K562 (cell line): Measurements from ENCODE around the gene DGKA. TPM values are rescaled to one million over a fixed set of nuclear protein-coding genes. Genes with fewer than 3 reads are reported as not detected.

Experiments used
- BRD4 ChIP-seq: fragments of 200-600 bp; sonication (generic); IDR thresholded peaks from 2 replicates; pipeline ENCODE4 v1.6.1; 2017; ENCODE audit warnings: inconsistent platforms
- CHD2 ChIP-seq: IDR thresholded peaks from 2 replicates; pipeline ENCODE4 v1.6.1; 2011; ENCODE audit warnings: low read depth, low read length
- CSDE1 ChIP-seq, 2 experiments: fragments of 450-650 bp; IDR thresholded peaks; 2 replicates each; pipeline ENCODE4 v1.6.1; 2016; ENCODE audit warnings: mild to moderate bottlenecking in 1 of 2
- GTF2A2 ChIP-seq: IDR thresholded peaks from 2 replicates; pipeline ENCODE4 v1.6.1; 2016; ENCODE audit warnings: mild to moderate bottlenecking, missing genetic modification characterization, missing compliant biosample characterization
- HIVEP1 ChIP-seq: fragments of 250-450 bp; sonication (Bioruptor Pico); IDR thresholded peaks from 2 replicates; pipeline ENCODE4 v1.4.0; 2020; ENCODE audit warnings: mild to moderate bottlenecking
- HNRNPLL ChIP-seq: fragments of 200-400 bp; formaldehyde crosslinking; IDR thresholded peaks from 2 replicates; pipeline ENCODE4 v1.6.1; 2017; ENCODE audit warnings: low read length, low read depth, mild to moderate bottlenecking; ENCODE audit not compliant: poor library complexity, severe bottlenecking
- NBN ChIP-seq: fragments of 450-650 bp; IDR thresholded peaks from 2 replicates; pipeline ENCODE4 v1.6.1; 2016; ENCODE audit warnings: low read depth, mild to moderate bottlenecking
- POLR2B ChIP-seq: fragments of 450-650 bp; IDR thresholded peaks from 2 replicates; pipeline ENCODE4 v1.6.1; 2018; ENCODE audit warnings: low read depth; ENCODE audit not compliant: partially characterized antibody
- RBBP5 ChIP-seq: fragments of 200-600 bp; sonication (generic); IDR thresholded peaks from 2 replicates; pipeline ENCODE4 v1.6.1; 2012; ENCODE audit warnings: borderline replicate concordance, mild to moderate bottlenecking, low read length, control low read depth, inconsistent platforms; ENCODE audit not compliant: insufficient read depth, poor library complexity, severe bottlenecking
- TAF15 ChIP-seq: fragments of 200-400 bp; formaldehyde crosslinking; IDR thresholded peaks from 2 replicates; pipeline ENCODE4 v1.6.1; 2017; ENCODE audit warnings: mild to moderate bottlenecking, low read depth, low read length, moderate library complexity
- TEAD1 ChIP-seq, 2 experiments: fragments of 450-650 bp in 1 of 2; sonication (generic) in 1 of 2; formaldehyde crosslinking; IDR thresholded peaks; 2 replicates each; pipeline versions ENCODE4 v1.4.0 to v1.8.0; 2020 to 2022; ENCODE audit warnings: mild to moderate bottlenecking in 2 of 2, missing genetic modification reagents in 1 of 2
- YY1 ChIP-seq, 3 experiments: IDR thresholded peaks; 2 replicates each; pipeline ENCODE4 v1.6.1; 2011; ENCODE audit warnings: low read length in 2 of 3, mild to moderate bottlenecking in 2 of 3, moderate library complexity in 2 of 3, borderline replicate concordance in 1 of 3, control low read depth in 1 of 3, low read depth in 1 of 3; ENCODE audit not compliant: insufficient read depth in 3 of 3, insufficient replicate concordance in 2 of 3, control insufficient read depth in 1 of 3, insufficient read length in 1 of 3; ENCODE audit errors: extremely low read depth in 1 of 3
- ZNF140 ChIP-seq: fragments of 250-450 bp; sonication (Bioruptor Pico); IDR thresholded peaks from 2 replicates; pipeline ENCODE4 v1.8.0; 2021; ENCODE audit warnings: moderate library complexity, mild to moderate bottlenecking, inconsistent platforms
- ZNF436 ChIP-seq: fragments of 250-450, 450-650 bp; sonication (Bioruptor Pico); formaldehyde crosslinking; IDR thresholded peaks from 2 replicates; pipeline ENCODE4 v1.7.0; 2020; ENCODE audit warnings: mild to moderate bottlenecking
- ZNF561 ChIP-seq: fragments of 450-650 bp; formaldehyde crosslinking; conservative IDR thresholded peaks from 2 replicates; pipeline ENCODE4 v1.4.0; 2020; ENCODE audit warnings: mild to moderate bottlenecking, moderate library complexity
- ZNF75A ChIP-seq: fragments of 450-650 bp; formaldehyde crosslinking; IDR thresholded peaks from 2 replicates; pipeline ENCODE4 v1.4.0; 2020; ENCODE audit warnings: mild to moderate bottlenecking
- polyA plus RNA-seq, 8 experiments: library from polyadenylated mRNA; depleted of rRNA in 4 of 8; stranded (reverse) in 5 of 8; unstranded in 3 of 8; fragments of >200 nt; fragmentation: Nextera tagmentation in 2 of 8; fragmentation: Illumina TruSeq in 1 of 8; extraction: Ambion mirVana in 2 of 8; extraction: Trizol in 1 of 8; gene quantifications; 2 replicates each; pipeline versions ENCODE4 v1.2.1 to v1.2.3, GENCODE V29; 2011 to 2014; ENCODE audit warnings: inconsistent platforms in 1 of 8, missing spikeins in 1 of 8
- total RNA-seq, 7 experiments: library from RNA; depleted of rRNA in 6 of 7; stranded (reverse); fragments of >200 nt in 6 of 7; fragmentation: Illumina TruSeq in 2 of 7; extraction: Trizol in 2 of 7; gene quantifications; 2 replicates each; pipeline versions ENCODE4 v1.2.1 to v1.2.3, GENCODE V29; 2011 to 2021; ENCODE audit warnings: low replicate concordance in 1 of 7
- TF ChIP-seq, protein P1 (sequence below): sonication (generic); formaldehyde crosslinking; IDR thresholded peaks from 2 replicates; pipeline ENCODE4 v1.8.1; 2023; ENCODE audit warnings: mild to moderate bottlenecking, missing genetic modification reagents
- TF ChIP-seq, protein P2 (sequence below), 2 experiments: fragments of 450-650 bp; conservative IDR thresholded peaks; 2 replicates each; pipeline ENCODE4 v1.6.1; 2017; ENCODE audit warnings: mild to moderate bottlenecking in 2 of 2, moderate library complexity in 2 of 2
- TF ChIP-seq, protein P3 (sequence below): fragments of 450-650 bp; formaldehyde crosslinking; IDR thresholded peaks from 2 replicates; pipeline ENCODE4 v1.4.0; 2020; ENCODE audit warnings: mild to moderate bottlenecking, moderate library complexity
- TF ChIP-seq, protein P4 (sequence below): fragments of 450-650 bp; IDR thresholded peaks from 2 replicates; pipeline ENCODE4 v1.6.1; 2017; ENCODE audit warnings: mild to moderate bottlenecking, moderate library complexity

Gene DGKA
- total and polyA plus RNA-seq, 9 of the 15 experiments (the other 6 are each of a cell fraction or from before 2014, with no cell fraction given): 3.4 to 12.4 (median 6.2) TPM

DNA sequence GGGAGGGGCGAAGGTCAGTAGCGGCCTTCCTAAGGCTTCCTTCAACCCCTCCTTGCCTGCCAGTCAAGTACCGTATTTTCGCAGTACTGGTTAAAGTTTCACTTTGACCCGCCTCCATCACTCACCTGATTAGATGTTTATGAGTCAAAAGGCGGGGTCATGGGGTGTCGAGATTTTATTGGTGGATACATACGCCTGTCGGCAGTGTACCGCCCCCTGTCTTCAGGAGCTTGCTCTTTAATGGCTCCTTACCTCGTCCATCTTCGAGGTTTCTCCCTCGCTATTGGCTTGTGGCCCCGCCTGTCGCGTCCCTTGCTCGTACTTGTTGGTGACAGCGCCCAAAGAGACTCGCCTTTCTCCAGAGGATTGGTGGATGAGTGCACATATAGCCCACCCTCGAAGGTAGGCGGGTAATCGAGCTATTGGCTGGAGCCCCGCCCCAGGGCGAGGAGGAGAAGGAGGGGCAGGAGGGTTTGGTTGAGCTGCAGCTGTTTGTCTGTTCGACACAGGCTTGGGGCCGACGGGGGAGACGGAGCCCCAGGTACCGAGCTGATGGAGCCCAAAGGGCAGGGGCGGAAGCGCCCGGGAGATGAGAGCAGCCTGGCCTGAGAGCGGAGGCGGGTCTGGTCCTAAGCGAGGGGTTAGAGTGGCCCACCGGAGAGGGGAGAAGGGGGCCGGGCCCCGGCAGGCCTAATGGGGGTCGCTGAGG, 42.8 kb downstream of the DGKA start, which contains the start of gene RAB5B (continued):
- TF ChIP-seq, protein P1, sequence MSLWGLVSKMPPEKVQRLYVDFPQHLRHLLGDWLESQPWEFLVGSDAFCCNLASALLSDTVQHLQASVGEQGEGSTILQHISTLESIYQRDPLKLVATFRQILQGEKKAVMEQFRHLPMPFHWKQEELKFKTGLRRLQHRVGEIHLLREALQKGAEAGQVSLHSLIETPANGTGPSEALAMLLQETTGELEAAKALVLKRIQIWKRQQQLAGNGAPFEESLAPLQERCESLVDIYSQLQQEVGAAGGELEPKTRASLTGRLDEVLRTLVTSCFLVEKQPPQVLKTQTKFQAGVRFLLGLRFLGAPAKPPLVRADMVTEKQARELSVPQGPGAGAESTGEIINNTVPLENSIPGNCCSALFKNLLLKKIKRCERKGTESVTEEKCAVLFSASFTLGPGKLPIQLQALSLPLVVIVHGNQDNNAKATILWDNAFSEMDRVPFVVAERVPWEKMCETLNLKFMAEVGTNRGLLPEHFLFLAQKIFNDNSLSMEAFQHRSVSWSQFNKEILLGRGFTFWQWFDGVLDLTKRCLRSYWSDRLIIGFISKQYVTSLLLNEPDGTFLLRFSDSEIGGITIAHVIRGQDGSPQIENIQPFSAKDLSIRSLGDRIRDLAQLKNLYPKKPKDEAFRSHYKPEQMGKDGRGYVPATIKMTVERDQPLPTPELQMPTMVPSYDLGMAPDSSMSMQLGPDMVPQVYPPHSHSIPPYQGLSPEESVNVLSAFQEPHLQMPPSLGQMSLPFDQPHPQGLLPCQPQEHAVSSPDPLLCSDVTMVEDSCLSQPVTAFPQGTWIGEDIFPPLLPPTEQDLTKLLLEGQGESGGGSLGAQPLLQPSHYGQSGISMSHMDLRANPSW (CRISPR knock-in tag): 0 out of 2 replicates have a peak, but pooled peaks have one; percentile 23
- TF ChIP-seq NBN: 0 out of 2 replicates have a peak, but pooled peaks have one; percentile 48
- no peak for TF ChIP-seq ZNF561
- TF ChIP-seq, protein P2, sequence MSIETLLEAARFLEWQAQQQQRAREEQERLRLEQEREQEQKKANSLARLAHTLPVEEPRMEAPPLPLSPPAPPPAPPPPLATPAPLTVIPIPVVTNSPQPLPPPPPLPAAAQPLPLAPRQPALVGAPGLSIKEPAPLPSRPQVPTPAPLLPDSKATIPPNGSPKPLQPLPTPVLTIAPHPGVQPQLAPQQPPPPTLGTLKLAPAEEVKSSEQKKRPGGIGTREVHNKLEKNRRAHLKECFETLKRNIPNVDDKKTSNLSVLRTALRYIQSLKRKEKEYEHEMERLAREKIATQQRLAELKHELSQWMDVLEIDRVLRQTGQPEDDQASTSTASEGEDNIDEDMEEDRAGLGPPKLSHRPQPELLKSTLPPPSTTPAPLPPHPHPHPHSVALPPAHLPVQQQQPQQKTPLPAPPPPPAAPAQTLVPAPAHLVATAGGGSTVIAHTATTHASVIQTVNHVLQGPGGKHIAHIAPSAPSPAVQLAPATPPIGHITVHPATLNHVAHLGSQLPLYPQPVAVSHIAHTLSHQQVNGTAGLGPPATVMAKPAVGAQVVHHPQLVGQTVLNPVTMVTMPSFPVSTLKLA (conservative IDR thresholded peaks at IDR 0.05): peak; percentile 66 to 79
- TF ChIP-seq CSDE1 (IDR thresholded peaks at IDR 0.05): peak in 1 of 2 experiments; percentile 67; a peak in 1 of 4 replicates
- no peak for TF ChIP-seq HIVEP1
- TF ChIP-seq, protein P3, sequence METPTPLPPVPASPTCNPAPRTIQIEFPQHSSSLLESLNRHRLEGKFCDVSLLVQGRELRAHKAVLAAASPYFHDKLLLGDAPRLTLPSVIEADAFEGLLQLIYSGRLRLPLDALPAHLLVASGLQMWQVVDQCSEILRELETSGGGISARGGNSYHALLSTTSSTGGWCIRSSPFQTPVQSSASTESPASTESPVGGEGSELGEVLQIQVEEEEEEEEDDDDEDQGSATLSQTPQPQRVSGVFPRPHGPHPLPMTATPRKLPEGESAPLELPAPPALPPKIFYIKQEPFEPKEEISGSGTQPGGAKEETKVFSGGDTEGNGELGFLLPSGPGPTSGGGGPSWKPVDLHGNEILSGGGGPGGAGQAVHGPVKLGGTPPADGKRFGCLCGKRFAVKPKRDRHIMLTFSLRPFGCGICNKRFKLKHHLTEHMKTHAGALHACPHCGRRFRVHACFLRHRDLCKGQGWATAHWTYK (CRISPR knock-in tag): peak; percentile 28; the same call in 1 of the 2 replicates
- peak; percentile 93 for TF ChIP-seq POLR2B
- no peak for TF ChIP-seq YY1 (IDR thresholded peaks at IDR 0.05; ENCODE audit: borderline replicate concordance in 1 of 3, control insufficient read depth in 1 of 3, extremely low read depth in 1 of 3, insufficient read depth in 3 of 3, insufficient read length in 1 of 3, insufficient replicate concordance in 2 of 3, low read depth in 1 of 3, low read length in 2 of 3)
- TF ChIP-seq, protein P4, sequence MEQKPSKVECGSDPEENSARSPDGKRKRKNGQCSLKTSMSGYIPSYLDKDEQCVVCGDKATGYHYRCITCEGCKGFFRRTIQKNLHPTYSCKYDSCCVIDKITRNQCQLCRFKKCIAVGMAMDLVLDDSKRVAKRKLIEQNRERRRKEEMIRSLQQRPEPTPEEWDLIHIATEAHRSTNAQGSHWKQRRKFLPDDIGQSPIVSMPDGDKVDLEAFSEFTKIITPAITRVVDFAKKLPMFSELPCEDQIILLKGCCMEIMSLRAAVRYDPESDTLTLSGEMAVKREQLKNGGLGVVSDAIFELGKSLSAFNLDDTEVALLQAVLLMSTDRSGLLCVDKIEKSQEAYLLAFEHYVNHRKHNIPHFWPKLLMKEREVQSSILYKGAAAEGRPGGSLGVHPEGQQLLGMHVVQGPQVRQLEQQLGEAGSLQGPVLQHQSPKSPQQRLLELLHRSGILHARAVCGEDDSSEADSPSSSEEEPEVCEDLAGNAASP: no peak
- peak; percentile 81 for TF ChIP-seq RBBP5
- peak; percentile 94 for TF ChIP-seq CHD2
- TF ChIP-seq ZNF140: no peak
- TF ChIP-seq TEAD1 (CRISPR knock-in tag; IDR thresholded peaks at IDR 0.05): peak in 1 of 2 experiments; percentile 43; a peak in 1 of 4 replicates
- TF ChIP-seq GTF2A2: no peak
- no peak for TF ChIP-seq TAF15
- TF ChIP-seq BRD4: no peak
- TF ChIP-seq HNRNPLL: peak; percentile 23
- TF ChIP-seq ZNF436 (CRISPR knock-in tag): no peak
- no peak for TF ChIP-seq ZNF75A (CRISPR knock-in tag)
